HepG2 (cell line): Measurements from ENCODE around the gene THOC2. TPM values are rescaled to one million over a fixed set of nuclear protein-coding genes. Genes with fewer than 3 reads are reported as not detected.

Source experiments
- AHDC1 ChIP-seq: sonication (generic); formaldehyde crosslinking; IDR thresholded peaks from 2 replicates; pipeline ENCODE4 v1.5.1; 2020; ENCODE audit warnings: mild to moderate bottlenecking, missing genetic modification reagents, borderline replicate concordance
- FOXC1 ChIP-seq: sonication (generic); formaldehyde crosslinking; IDR thresholded peaks from 2 replicates; pipeline ENCODE4 v1.8.0; 2022; ENCODE audit warnings: mild to moderate bottlenecking, missing genetic modification reagents, borderline replicate concordance
- FOXP4 ChIP-seq: sonication (generic); formaldehyde crosslinking; IDR thresholded peaks from 2 replicates; pipeline ENCODE4 v1.4.0; 2020; ENCODE audit warnings: missing genetic modification reagents
- GATAD2A ChIP-seq: IDR thresholded peaks from 2 replicates; pipeline ENCODE4 v1.6.1; 2016
- JARID2 ChIP-seq: sonication (generic); formaldehyde crosslinking; IDR thresholded peaks from 2 replicates; pipeline ENCODE4 v1.8.1; 2023; ENCODE audit warnings: missing genetic modification reagents, inconsistent platforms; ENCODE audit not compliant: insufficient replicate concordance
- SIX1 ChIP-seq: sonication (generic); formaldehyde crosslinking; IDR thresholded peaks from 2 replicates; pipeline ENCODE4 v1.4.0; 2020; ENCODE audit warnings: missing genetic modification reagents, borderline replicate concordance
- SKIL ChIP-seq: sonication (generic); formaldehyde crosslinking; IDR thresholded peaks from 2 replicates; pipeline ENCODE4 v1.8.0; 2022; ENCODE audit warnings: missing genetic modification reagents, mild to moderate bottlenecking, moderate library complexity, borderline replicate concordance
- SMAD1 ChIP-seq: sonication (generic); formaldehyde crosslinking; IDR thresholded peaks from 2 replicates; pipeline ENCODE4 v1.4.0; 2020; ENCODE audit warnings: missing genetic modification reagents, low read depth, mild to moderate bottlenecking, borderline replicate concordance
- ZBTB7A ChIP-seq: sonication (generic); formaldehyde crosslinking; IDR thresholded peaks from 2 replicates; pipeline ENCODE4 v1.8.0; 2022; ENCODE audit warnings: mild to moderate bottlenecking, missing genetic modification reagents
- ZNF101 ChIP-seq: sonication (generic); formaldehyde crosslinking; IDR thresholded peaks from 2 replicates; pipeline ENCODE4 v1.4.0; 2020; ENCODE audit warnings: mild to moderate bottlenecking, low read depth, missing genetic modification reagents, borderline replicate concordance
- ZNF629 ChIP-seq: sonication (generic); formaldehyde crosslinking; conservative IDR thresholded peaks from 2 replicates; pipeline ENCODE4 v1.5.0; 2020; ENCODE audit warnings: missing genetic modification reagents
- ZNF737 ChIP-seq: sonication (generic); formaldehyde crosslinking; IDR thresholded peaks from 2 replicates; pipeline ENCODE4 v1.5.0; 2020; ENCODE audit warnings: missing genetic modification reagents, mild to moderate bottlenecking, borderline replicate concordance
- polyA plus RNA-seq, 8 experiments: library from polyadenylated mRNA; depleted of rRNA in 3 of 8; stranded (reverse) in 7 of 8; unstranded in 1 of 8; fragments of >200 nt; fragmentation: Illumina TruSeq in 4 of 8; extraction: Trizol in 4 of 8; gene quantifications; 2 replicates each; pipeline versions ENCODE4 v1.2.1 to v1.2.3, GENCODE V29; 2011 to 2016; ENCODE audit warnings: low read depth in 4 of 8, missing spikeins in 1 of 8, mixed read lengths in 1 of 8; ENCODE audit not compliant: insufficient read depth in 1 of 8
- total RNA-seq, 5 experiments: library from RNA; depleted of rRNA; stranded (reverse); fragments of >200 nt; fragmentation: Illumina TruSeq; extraction: Trizol; gene quantifications; 2 replicates each; pipeline ENCODE4 v1.2.3, GENCODE V29; 2016; ENCODE audit warnings: low read depth in 1 of 5
- TF ChIP-seq, protein P1 (sequence below): IDR thresholded peaks from 2 replicates; pipeline ENCODE4 v1.6.1; 2016; ENCODE audit warnings: control low read depth
- TF ChIP-seq, protein P2 (sequence below): sonication (generic); formaldehyde crosslinking; IDR thresholded peaks from 2 replicates; pipeline ENCODE4 v1.4.0; 2020; ENCODE audit warnings: missing genetic modification reagents, mild to moderate bottlenecking, borderline replicate concordance

THOC2 gene
- total and polyA plus RNA-seq, 2 of the 13 experiments (the other 11 are each of a cell fraction or from before 2014, with no cell fraction given), result 87.1 to 101 TPM

DNA sequence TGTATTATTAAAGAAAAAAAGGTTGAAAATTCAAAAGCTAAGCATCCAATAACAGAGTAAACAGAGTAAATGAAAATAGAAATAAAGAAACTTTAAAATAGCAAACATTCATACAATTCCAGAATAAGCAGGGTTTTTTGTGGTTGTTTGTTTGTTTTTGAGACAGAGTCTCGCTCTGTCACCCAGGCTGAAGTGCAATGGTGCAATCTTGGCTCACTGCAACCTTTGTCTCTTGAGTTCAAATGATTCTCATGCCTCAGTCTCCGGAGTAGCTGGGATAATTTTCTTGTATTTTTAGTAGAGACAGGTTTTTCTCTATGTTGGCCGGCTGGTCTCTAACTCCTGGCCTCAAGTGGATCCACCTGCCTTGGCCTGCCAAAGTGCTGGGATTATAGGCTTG is 6.6 kb upstream of the THOC2 start (continued):
- TF ChIP-seq GATAD2A (peak; percentile 58), ZNF737 (no peak), SKIL (CRISPR knock-in tag) (no peak), ZNF101 (CRISPR knock-in tag) (no peak), SMAD1 (CRISPR knock-in tag) (no peak), JARID2 (CRISPR knock-in tag) (no peak), ZBTB7A (no peak), AHDC1 (peak; percentile 38; the same call in 1 of the 2 replicates), ZNF629 (CRISPR knock-in tag) (no peak), FOXP4 (peak; percentile 56; the same call in 1 of the 2 replicates), SIX1 (no peak), FOXC1 (CRISPR knock-in tag) (no peak)
- TF ChIP-seq, protein P1, sequence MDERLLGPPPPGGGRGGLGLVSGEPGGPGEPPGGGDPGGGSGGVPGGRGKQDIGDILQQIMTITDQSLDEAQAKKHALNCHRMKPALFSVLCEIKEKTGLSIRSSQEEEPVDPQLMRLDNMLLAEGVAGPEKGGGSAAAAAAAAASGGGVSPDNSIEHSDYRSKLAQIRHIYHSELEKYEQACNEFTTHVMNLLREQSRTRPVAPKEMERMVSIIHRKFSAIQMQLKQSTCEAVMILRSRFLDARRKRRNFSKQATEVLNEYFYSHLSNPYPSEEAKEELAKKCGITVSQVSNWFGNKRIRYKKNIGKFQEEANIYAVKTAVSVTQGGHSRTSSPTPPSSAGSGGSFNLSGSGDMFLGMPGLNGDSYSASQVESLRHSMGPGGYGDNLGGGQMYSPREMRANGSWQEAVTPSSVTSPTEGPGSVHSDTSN (CRISPR knock-in tag), result no peak
- TF ChIP-seq, protein P2, sequence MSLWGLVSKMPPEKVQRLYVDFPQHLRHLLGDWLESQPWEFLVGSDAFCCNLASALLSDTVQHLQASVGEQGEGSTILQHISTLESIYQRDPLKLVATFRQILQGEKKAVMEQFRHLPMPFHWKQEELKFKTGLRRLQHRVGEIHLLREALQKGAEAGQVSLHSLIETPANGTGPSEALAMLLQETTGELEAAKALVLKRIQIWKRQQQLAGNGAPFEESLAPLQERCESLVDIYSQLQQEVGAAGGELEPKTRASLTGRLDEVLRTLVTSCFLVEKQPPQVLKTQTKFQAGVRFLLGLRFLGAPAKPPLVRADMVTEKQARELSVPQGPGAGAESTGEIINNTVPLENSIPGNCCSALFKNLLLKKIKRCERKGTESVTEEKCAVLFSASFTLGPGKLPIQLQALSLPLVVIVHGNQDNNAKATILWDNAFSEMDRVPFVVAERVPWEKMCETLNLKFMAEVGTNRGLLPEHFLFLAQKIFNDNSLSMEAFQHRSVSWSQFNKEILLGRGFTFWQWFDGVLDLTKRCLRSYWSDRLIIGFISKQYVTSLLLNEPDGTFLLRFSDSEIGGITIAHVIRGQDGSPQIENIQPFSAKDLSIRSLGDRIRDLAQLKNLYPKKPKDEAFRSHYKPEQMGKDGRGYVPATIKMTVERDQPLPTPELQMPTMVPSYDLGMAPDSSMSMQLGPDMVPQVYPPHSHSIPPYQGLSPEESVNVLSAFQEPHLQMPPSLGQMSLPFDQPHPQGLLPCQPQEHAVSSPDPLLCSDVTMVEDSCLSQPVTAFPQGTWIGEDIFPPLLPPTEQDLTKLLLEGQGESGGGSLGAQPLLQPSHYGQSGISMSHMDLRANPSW (CRISPR knock-in tag), result no peak
